ENCODE data around the gene GLP2R.

GRCh38 chr17:9932491-9932890 is 106.8 kb downstream of the GLP2R start:
- TF ChIP-seq CTCF (IDR thresholded peaks at IDR 0.05) (no peak), POLR2A (IDR thresholded peaks at IDR 0.05) (no peak)
